IMR-90 (cell line): ENCODE results near the gene MYBPHL. TPM values are rescaled to one million over a fixed set of nuclear protein-coding genes. Genes with fewer than 3 reads are reported as not detected.

Source experiments
- ATAC-seq: fragments of 200-7000 bp; cut with Tn5 transposase; 2 replicates; pipeline ENCODE4 v1.9.1; 2020; ENCODE audit warnings: low read depth, mild to moderate bottlenecking, moderate library complexity
- BruUV-seq: library from RNA; stranded (reverse); fragments of 400-500 nt; replicated peaks from 2 replicates; lab custom pipeline; 2021; lab: Mats Ljungman, UMichigan
- CTCF ChIA-PET: fragments of 300-600 bp; formaldehyde crosslinking; extraction: SDS; loops from one replicate; lab custom pipeline; 2021; ENCODE audit warnings: antibody characterized with exemption; lab: Yijun Ruan, JAX
- POLR2A ChIA-PET: fragments of 300-600 bp; sonication (Branson Sonifier 250); formaldehyde crosslinking; loops from one replicate; lab custom pipeline; 2022; ENCODE audit warnings: antibody characterized with exemption; ENCODE audit not compliant: unreplicated experiment; lab: Charles Lee
- DNase-seq: peaks from one replicate; pipeline ENCODE4 v3.0.0; 2013
- H2AFZ ChIP-seq: replicated peaks from 2 replicates; pipeline ENCODE3; 2013; ENCODE audit warnings: low read length, mild to moderate bottlenecking; ENCODE audit not compliant: poor library complexity
- H2AK5ac ChIP-seq: 2 replicates; pipeline ENCODE4 v1.6.1; 2013; ENCODE audit warnings: low read depth, low read length, inconsistent platforms
- H2AK9ac ChIP-seq: replicated peaks from 2 replicates; pipeline ENCODE3; 2013; ENCODE audit warnings: mild to moderate bottlenecking, low read depth, low read length, moderate library complexity; ENCODE audit not compliant: poor library complexity
- H2BK120ac ChIP-seq: 2 replicates; pipeline ENCODE4 v1.6.1; 2013; ENCODE audit warnings: low read depth, low read length, inconsistent platforms
- H2BK15ac ChIP-seq: 3 replicates; pipeline ENCODE4 v1.6.1; 2013; ENCODE audit warnings: low read depth, low read length, inconsistent platforms
- H2BK20ac ChIP-seq: 2 replicates; pipeline ENCODE4 v1.6.1; 2013; ENCODE audit warnings: low read depth, mild to moderate bottlenecking, inconsistent platforms, low read length, moderate library complexity
- H2BK5ac ChIP-seq: 2 replicates; pipeline ENCODE4 v1.6.1; 2013; ENCODE audit warnings: mild to moderate bottlenecking, low read depth, low read length, inconsistent platforms; ENCODE audit not compliant: poor library complexity, severe bottlenecking
- H3K14ac ChIP-seq: replicated peaks from 2 replicates; pipeline ENCODE4 v1.6.1; 2013; ENCODE audit warnings: low read depth, low read length, inconsistent platforms
- H3K18ac ChIP-seq: 2 replicates; pipeline ENCODE4 v1.6.1; 2013; ENCODE audit warnings: low read depth, low read length, control low read depth
- H3K23ac ChIP-seq: 2 replicates; pipeline ENCODE4 v1.6.1; 2013; ENCODE audit warnings: low read depth, low read length, inconsistent platforms
- H3K27ac ChIP-seq: 2 replicates; pipeline ENCODE4 v1.5.1; 2013; ENCODE audit warnings: mild to moderate bottlenecking, control low read depth, low read length; ENCODE audit not compliant: insufficient read depth
- H3K27me3 ChIP-seq: 2 replicates; pipeline ENCODE4 v1.6.1; 2013; ENCODE audit warnings: low read length; ENCODE audit not compliant: control insufficient read depth, insufficient read depth
- H3K36me3 ChIP-seq: 2 replicates; pipeline ENCODE4 v1.6.1; 2013; ENCODE audit warnings: low read length, mixed read lengths; ENCODE audit not compliant: control insufficient read depth, insufficient read depth
- H3K4ac ChIP-seq: 2 replicates; pipeline ENCODE4 v1.6.1; 2013; ENCODE audit warnings: low read depth, low read length, inconsistent platforms
- H3K4me1 ChIP-seq: 2 replicates; pipeline ENCODE4 v1.6.1; 2013; ENCODE audit warnings: low read length, mixed read lengths; ENCODE audit not compliant: control insufficient read depth, insufficient read depth
- H3K4me2 ChIP-seq: 2 replicates; pipeline ENCODE4 v1.6.1; 2013; ENCODE audit warnings: low read depth, mild to moderate bottlenecking, control low read depth, low read length, moderate library complexity
- H3K4me3 ChIP-seq: 2 replicates; pipeline ENCODE4 v1.5.1; 2013; ENCODE audit warnings: low read depth, mild to moderate bottlenecking, control low read depth, low read length, moderate library complexity; ENCODE audit not compliant: insufficient read depth
- H3K56ac ChIP-seq: 2 replicates; pipeline ENCODE4 v1.6.1; 2013; ENCODE audit warnings: low read length, inconsistent platforms; ENCODE audit not compliant: insufficient read depth; ENCODE audit errors: extremely low read depth
- H3K79me1 ChIP-seq, 2 experiments: 2 replicates each; pipeline ENCODE4 v1.6.1; 2013; ENCODE audit warnings: low read length in 2 of 2, inconsistent platforms in 1 of 2, low read depth in 1 of 2
- H3K9ac ChIP-seq: 2 replicates; pipeline ENCODE4 v1.6.1; 2013; ENCODE audit warnings: low read depth, low read length, control low read depth
- H3K9me1 ChIP-seq: 2 replicates; pipeline ENCODE4 v1.6.1; 2013; ENCODE audit warnings: low read length, inconsistent platforms; ENCODE audit not compliant: insufficient read depth
- H3K9me3 ChIP-seq: 2 replicates; pipeline ENCODE4 v1.6.1; 2013; ENCODE audit warnings: low read length; ENCODE audit not compliant: control insufficient read depth, insufficient read depth
- H4K20me1 ChIP-seq: 2 replicates; pipeline ENCODE4 v1.6.1; 2013; ENCODE audit warnings: low read length, inconsistent platforms; ENCODE audit not compliant: insufficient read depth
- H4K5ac ChIP-seq: 2 replicates; pipeline ENCODE4 v1.6.1; 2013; ENCODE audit warnings: mild to moderate bottlenecking, low read depth, low read length, control low read depth
- H4K8ac ChIP-seq, 2 experiments: 2 replicates each; pipeline ENCODE4 v1.6.1; 2013; ENCODE audit warnings: low read depth in 2 of 2, low read length in 2 of 2, control low read depth in 1 of 2, inconsistent platforms in 1 of 2
- H4K91ac ChIP-seq: 2 replicates; pipeline ENCODE4 v1.6.1; 2013; ENCODE audit warnings: low read depth, low read length, inconsistent platforms; ENCODE audit not compliant: insufficient read depth
- CHD1 ChIP-seq: IDR thresholded peaks from 2 replicates; pipeline ENCODE4 v1.6.1; 2012; ENCODE audit warnings: low read depth, low read length, improper control_type of control experiment
- FOS ChIP-seq: fragments of 150-350 bp; IDR thresholded peaks from 2 replicates; pipeline ENCODE4 v1.6.1; 2016; ENCODE audit warnings: low read depth, low read length
- MXI1 ChIP-seq: IDR thresholded peaks from 2 replicates; pipeline ENCODE4 v1.6.1; 2012; ENCODE audit warnings: low read depth, mild to moderate bottlenecking, low read length, moderate library complexity, borderline replicate concordance
- WGBS, 2 experiments: methylation state at CpG; one replicate each; pipeline versions ENCODE4 v1.1.5 to v1.1.7; 2013; ENCODE audit warnings: missing lambda C conversion rate in 2 of 2; ENCODE audit not compliant: insufficient read length in 1 of 2; ENCODE audit errors: extremely low coverage in 2 of 2; 5-methylcytosine and 5-hydroxymethylcytosine counted together
- dilution Hi-C: fragments of 300-500 bp; cut with HindIII; formaldehyde crosslinking; loops from one replicate; pipeline ENCODE4 v1.14.3; 2018; ENCODE audit warnings: low sequenced_read_pairs; ENCODE audit not compliant: unreplicated experiment
- in situ Hi-C: fragments of 300-500 bp; cut with MboI; formaldehyde crosslinking; loops from 3 replicates; pipeline ENCODE4 v1.14.3; 2019; ENCODE audit warnings: low sequenced_read_pairs, inconsistent platforms, mixed read lengths
- intact Hi-C: fragments of 100-400 bp; cut with micrococcal nuclease; formaldehyde crosslinking; loops from 2 replicates; pipeline ENCODE4 v1.10.0; 2022
- polyA plus RNA-seq, 3 experiments: library from polyadenylated mRNA; depleted of rRNA; stranded (reverse); fragments of >200 nt; gene quantifications; 2 replicates each; pipeline ENCODE4 v1.2.3, GENCODE V29; 2012; ENCODE audit warnings: low replicate concordance in 1 of 3
- total RNA-seq: library from RNA; depleted of rRNA; stranded (reverse); fragments of >200 nt; gene quantifications from 2 replicates; pipeline ENCODE4 v1.2.3, GENCODE V29; 2012
- TF ChIP-seq, protein P1 (sequence below): fragments of 150-350 bp; IDR thresholded peaks from 2 replicates; pipeline ENCODE4 v1.6.1; 2016; ENCODE audit warnings: low read depth, mild to moderate bottlenecking, low read length, moderate library complexity, borderline replicate concordance

The MYBPHL gene
- total and polyA plus RNA-seq, 2 of the 4 experiments (the other 2 are of a cell fraction), result 0.07 TPM; not detected in 1

DNA sequence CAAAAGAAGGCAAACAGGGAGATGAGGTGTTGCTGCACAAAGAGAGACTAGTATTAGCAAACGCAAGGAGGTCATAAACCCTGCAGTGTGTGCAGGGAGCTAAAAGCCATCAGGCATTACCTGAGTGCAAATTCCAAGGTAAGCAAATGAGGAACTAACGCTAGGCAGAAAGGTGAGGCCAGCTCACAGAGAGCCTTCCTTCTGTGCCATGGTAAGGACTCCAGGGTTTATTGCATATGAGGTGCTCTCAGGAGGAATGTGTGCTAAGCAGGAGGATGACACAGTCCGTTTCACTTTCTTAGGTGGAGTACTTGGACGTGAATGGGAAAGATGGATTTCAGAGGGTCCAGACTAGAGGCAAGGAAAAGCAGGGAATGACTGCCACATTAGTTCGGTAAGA, 44.6 kb upstream of the MYBPHL start:
- dilution Hi-C loops (no loop called here), in situ Hi-C loops (no loop called here), intact Hi-C loops (loop anchor here (5.0 kb wide), 1 partner anchor 39 kb away; no protein-coding TSS in a partner anchor)
- H3K79me1 ChIP-seq, result peaks cover 4 to 17% of the 10 kb centered on the region in 2 experiments; a peak in 3 of 4 replicates
- TF ChIP-seq, protein P1, sequence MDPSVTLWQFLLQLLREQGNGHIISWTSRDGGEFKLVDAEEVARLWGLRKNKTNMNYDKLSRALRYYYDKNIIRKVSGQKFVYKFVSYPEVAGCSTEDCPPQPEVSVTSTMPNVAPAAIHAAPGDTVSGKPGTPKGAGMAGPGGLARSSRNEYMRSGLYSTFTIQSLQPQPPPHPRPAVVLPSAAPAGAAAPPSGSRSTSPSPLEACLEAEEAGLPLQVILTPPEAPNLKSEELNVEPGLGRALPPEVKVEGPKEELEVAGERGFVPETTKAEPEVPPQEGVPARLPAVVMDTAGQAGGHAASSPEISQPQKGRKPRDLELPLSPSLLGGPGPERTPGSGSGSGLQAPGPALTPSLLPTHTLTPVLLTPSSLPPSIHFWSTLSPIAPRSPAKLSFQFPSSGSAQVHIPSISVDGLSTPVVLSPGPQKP, result no peak
- TF ChIP-seq MXI1 (no peak), FOS (no peak), CHD1 (no peak)
- ChIA-PET CTCF (interaction anchor here (0.6 kb wide), 1 partner anchor 159 kb away, joined by 4 read pairs; no protein-coding TSS in a partner anchor), POLR2A (no interaction called here)
- H2AK9ac ChIP-seq, result peak overlapping the region; percentile 19
- no peak overlapping the region for H2AK5ac ChIP-seq
- H3K9me3 ChIP-seq, result no peaks in the 10 kb centered on the region
- no peak overlapping the region for H4K5ac ChIP-seq
- no peak overlapping the region for H4K91ac ChIP-seq
- DNase-seq, result no peak
- H4K20me1 ChIP-seq, result no peaks in the 10 kb centered on the region
- peaks cover 3% of the 10 kb centered on the region; the same call in 1 of the 2 replicates for H3K4me1 ChIP-seq
- no peak overlapping the region for H3K27ac ChIP-seq
- H2BK20ac ChIP-seq, result no peak overlapping the region
- H3K4ac ChIP-seq, result no peak overlapping the region
- no peak overlapping the region for H3K23ac ChIP-seq
- H3K27me3 ChIP-seq, result no peaks in the 10 kb centered on the region
- no peak overlapping the region for H2AFZ ChIP-seq
- peaks cover 2% of the 10 kb centered on the region for H3K9me1 ChIP-seq
- no peak overlapping the region for H3K4me2 ChIP-seq
- H2BK5ac ChIP-seq, result no peak overlapping the region
- no peak overlapping the region for H4K8ac ChIP-seq
- H3K4me3 ChIP-seq, result no peak overlapping the region
- H3K36me3 ChIP-seq, result peaks cover 21% of the 10 kb centered on the region
- no peak overlapping the region for H3K9ac ChIP-seq
- no peak overlapping the region for H3K56ac ChIP-seq
- H3K18ac ChIP-seq, result no peak overlapping the region
- no peak overlapping the region for H3K14ac ChIP-seq
- WGBS, 2 experiments, result 96% methylated on average over 4 of the region's 5 CpGs; no CpG with 5 or more reads in 1 of the 2 experiments
- H2BK15ac ChIP-seq, result no peak overlapping the region
- BruUV-seq, result no TSS peak
- ATAC-seq, result no peak
- H2BK120ac ChIP-seq, result no peak overlapping the region
